Measurements from ENCODE around the gene CALB2.

DNA sequence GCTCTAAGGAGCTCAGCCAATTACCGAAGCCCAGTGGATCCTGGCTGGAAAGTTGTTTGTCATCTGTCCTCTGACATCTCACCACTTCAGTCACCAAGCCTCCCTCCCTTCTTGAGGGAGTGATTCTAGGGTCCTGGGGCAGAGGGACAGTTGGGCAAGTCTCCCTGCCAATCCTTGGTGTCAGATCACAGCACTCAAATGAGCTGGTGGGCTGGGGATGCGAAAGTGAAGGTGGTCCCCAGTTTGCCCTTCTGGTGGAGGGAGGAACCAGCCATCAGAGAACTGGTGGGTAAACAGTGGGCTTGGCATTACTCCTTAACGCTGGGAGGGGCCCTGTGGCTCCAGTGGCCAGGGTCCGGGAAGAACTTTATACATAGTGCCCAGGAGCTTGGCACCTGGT, 4.4 kb upstream of the CALB2 start:
- TF ChIP-seq, protein P1, sequence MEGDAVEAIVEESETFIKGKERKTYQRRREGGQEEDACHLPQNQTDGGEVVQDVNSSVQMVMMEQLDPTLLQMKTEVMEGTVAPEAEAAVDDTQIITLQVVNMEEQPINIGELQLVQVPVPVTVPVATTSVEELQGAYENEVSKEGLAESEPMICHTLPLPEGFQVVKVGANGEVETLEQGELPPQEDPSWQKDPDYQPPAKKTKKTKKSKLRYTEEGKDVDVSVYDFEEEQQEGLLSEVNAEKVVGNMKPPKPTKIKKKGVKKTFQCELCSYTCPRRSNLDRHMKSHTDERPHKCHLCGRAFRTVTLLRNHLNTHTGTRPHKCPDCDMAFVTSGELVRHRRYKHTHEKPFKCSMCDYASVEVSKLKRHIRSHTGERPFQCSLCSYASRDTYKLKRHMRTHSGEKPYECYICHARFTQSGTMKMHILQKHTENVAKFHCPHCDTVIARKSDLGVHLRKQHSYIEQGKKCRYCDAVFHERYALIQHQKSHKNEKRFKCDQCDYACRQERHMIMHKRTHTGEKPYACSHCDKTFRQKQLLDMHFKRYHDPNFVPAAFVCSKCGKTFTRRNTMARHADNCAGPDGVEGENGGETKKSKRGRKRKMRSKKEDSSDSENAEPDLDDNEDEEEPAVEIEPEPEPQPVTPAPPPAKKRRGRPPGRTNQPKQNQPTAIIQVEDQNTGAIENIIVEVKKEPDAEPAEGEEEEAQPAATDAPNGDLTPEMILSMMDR (IDR thresholded peaks at IDR 0.05): no peak
- no peak for TF ChIP-seq POLR2A (IDR thresholded peaks at IDR 0.05; ENCODE audit: low read length)
- no peak for TF ChIP-seq MAZ (IDR thresholded peaks at IDR 0.05; ENCODE audit: borderline replicate concordance, low read depth, low read length)
- no peak for TF ChIP-seq SREBF2 (IDR thresholded peaks at IDR 0.05)
- no peak for TF ChIP-seq RFX5 (IDR thresholded peaks at IDR 0.05)
- no peak for TF ChIP-seq ZNF302 (CRISPR knock-in tag; IDR thresholded peaks at IDR 0.05)
- TF ChIP-seq, protein P2, sequence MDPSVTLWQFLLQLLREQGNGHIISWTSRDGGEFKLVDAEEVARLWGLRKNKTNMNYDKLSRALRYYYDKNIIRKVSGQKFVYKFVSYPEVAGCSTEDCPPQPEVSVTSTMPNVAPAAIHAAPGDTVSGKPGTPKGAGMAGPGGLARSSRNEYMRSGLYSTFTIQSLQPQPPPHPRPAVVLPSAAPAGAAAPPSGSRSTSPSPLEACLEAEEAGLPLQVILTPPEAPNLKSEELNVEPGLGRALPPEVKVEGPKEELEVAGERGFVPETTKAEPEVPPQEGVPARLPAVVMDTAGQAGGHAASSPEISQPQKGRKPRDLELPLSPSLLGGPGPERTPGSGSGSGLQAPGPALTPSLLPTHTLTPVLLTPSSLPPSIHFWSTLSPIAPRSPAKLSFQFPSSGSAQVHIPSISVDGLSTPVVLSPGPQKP (IDR thresholded peaks at IDR 0.05; ENCODE audit: low read depth, low read length): no peak
- TF ChIP-seq KDM1A (IDR thresholded peaks at IDR 0.05; ENCODE audit: low read depth): no peak
- TF ChIP-seq, protein P3, sequence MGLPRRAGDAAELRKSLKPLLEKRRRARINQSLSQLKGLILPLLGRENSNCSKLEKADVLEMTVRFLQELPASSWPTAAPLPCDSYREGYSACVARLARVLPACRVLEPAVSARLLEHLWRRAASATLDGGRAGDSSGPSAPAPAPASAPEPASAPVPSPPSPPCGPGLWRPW (IDR thresholded peaks at IDR 0.05): no peak
